GM21390 (cell line): ENCODE measurements around the gene OR4C12.
"Not testable (repeated sequence)": the region's sequence is repeated elsewhere in the genome, so short reads cannot be mapped to it uniquely, and the experiment has no call there.

ENCODE experiments used
- ATAC-seq: cut with Tn5 transposase; IDR thresholded peaks from one replicate; pipeline ENCODE4 v1.9.1; 2021; ENCODE audit not compliant: unreplicated experiment

The OR4C12 gene

DNA sequence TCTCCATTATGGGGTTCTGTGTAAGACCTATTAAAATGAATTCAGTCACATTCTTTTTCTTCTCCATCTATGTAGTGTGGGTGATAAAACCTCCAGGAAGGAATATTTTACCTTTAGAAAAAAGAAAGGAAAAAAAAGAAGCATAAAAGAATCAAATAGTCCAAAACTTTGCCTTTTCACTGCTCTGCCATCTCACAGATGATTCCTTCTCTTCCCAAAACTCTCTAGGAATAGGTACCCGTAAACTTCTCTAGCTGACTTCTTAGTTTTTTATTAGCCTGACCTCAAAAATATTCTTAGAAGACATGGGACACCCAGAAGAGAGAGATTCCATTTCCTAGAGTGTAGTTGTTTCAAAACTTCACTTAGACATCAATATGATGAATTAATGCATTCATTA, at the start of gene OR4C12:
Gene OR4C12 (minus strand): TSS at position 101 of the 400 bp plus-strand sequence. CDS start 34 bp downstream, at position 67.
- ATAC-seq = not testable (repeated sequence)

DNA sequence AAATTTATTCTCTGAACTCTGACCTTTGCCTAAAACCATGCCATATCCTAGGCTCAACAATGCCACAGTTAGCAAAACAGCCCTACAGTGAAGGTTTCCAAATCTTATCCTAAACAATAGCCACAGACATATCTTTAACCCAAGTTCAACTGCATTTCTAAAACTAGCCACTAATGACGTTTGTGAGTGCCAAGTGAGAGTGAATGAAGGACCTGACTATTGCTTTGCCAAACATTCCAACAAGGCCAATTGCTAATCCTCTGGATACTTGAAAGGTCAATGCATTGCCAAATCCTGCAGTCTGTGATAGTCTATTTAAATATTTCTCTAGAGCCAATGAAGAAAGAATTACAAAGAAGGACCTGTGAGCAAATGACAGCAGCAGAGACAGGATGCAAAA, 47.9 kb upstream of the OR4C12 start:
- ATAC-seq = no peak

DNA sequence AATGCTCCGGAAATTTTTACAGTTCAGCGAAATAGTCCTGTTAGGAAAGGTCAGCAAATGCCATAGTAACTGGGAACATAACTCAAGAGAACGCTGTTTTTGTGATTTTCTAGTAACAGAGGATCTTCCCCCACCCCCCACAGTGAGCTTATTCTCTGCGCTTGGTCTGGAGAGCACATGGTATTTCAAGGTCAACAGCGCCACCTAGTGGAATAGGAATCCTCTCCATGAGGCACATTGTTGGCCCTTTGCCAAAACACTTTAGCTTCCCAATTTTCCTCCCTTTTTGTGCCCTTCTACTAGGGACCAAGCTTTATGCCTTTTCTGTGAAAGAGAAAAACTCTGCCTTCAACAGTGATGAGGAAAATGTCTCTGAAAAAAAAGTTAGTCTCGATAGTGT, 13.2 kb upstream of the OR4C12 start:
- ATAC-seq = no peak

DNA sequence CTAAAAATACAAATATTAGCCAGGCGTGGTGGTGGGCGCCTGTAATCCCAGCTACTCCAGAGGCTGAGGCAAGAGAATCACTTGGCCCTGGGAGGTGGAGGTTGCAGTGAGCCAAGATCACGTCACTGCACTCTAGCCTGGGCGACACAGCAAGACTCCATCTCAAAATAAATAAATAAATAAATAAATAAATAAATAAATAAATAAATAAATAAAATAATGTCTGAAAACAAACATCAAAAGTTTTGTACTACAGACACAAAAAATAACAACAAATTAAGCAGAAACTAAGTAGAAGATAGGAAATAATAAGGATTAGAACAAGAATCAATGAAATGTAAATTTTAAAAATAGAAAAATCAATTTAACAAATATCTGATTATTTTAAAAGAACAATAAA, 8.9 kb downstream of the OR4C12 start:
- not testable (repeated sequence) for ATAC-seq

DNA sequence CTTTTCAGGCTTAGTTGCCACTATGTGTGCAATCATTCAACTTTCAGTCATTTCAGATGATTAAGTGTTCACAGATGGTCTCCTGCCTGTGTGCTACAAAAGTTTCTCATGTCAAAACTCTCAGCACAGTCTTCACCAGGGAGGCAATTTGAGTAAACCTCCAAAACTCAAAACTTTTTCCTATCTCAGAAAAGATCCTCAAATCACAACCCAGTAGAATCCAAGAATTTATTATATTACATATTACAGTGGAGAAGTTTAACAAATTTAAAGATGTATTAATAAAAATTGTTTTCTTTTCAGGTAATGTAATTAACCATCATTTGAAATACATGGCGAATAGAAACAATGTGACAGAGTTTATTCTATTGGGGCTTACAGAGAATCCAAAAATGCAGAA, 30.2 kb downstream of the OR4C12 start, which contains the start of gene OR4C13:
Gene OR4C13 (plus strand): TSS at position 301 of the 400 bp plus-strand sequence. CDS start 32 bp downstream, at position 333.
- no peak for ATAC-seq

DNA sequence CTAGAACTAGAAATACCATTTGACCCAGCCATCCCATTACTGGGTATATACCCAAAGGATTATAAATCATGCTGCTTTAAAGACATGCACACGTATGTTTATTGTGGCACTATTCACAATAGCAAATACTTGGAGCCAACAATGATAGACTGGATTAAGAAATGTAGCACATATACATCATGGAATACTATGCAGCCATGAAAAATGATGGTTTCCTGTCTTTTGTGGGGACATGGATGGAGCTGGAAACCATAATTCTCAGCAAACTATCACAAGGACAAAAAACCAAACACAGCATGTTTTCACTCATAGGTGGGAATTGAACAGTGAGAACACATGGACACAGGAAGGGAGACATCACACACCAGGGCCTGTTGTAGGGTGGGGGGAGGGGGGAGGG, 33.6 kb downstream of the OR4C12 start:
- not testable (repeated sequence) for ATAC-seq
